Mucosa of descending colon (tissue), 3 donors: ENCODE measurements around the gene CMTM4. TPM values are rescaled to one million over a fixed set of nuclear protein-coding genes. Genes with fewer than 3 reads are reported as not detected.
"Not testable (repeated sequence)": the region's sequence is repeated elsewhere in the genome, so short reads cannot be mapped to it uniquely, and the experiment has no call there.

Experiments
- ATAC-seq: fragments of 200-7000 bp; cut with Tn5 transposase; one replicate; pipeline ENCODE4 v1.9.1; 2020; ENCODE audit warnings: mild to moderate bottlenecking, moderate library complexity
- DNase-seq, 3 donors: peaks; one replicate each; pipeline ENCODE4 v3.0.0-alpha.2; 2020
- H3K36me3 ChIP-seq: fragments of 200-600 bp; one replicate; pipeline ENCODE4 v1.8.0; 2021; ENCODE audit warnings: low read depth, mild to moderate bottlenecking
- H3K4me1 ChIP-seq: fragments of 200-600 bp; one replicate; pipeline ENCODE4 v1.8.0; 2021; ENCODE audit warnings: low read depth, mild to moderate bottlenecking
- H3K4me3 ChIP-seq: fragments of 200-600 bp; one replicate; pipeline ENCODE4 v1.8.0; 2021; ENCODE audit warnings: mild to moderate bottlenecking
- H3K9me3 ChIP-seq: fragments of 200-600 bp; one replicate; pipeline ENCODE4 v1.8.0; 2021; ENCODE audit warnings: mild to moderate bottlenecking
- CTCF ChIP-seq: fragments of 200-600 bp; IDR thresholded peaks from one replicate; pipeline ENCODE4 v1.8.0; 2022; ENCODE audit warnings: antibody characterized with exemption, mild to moderate bottlenecking
- intact Hi-C, 2 donors: fragments of 100-400 bp; cut with DNase I in 1 of 2; cut with micrococcal nuclease in 1 of 2; formaldehyde crosslinking; loops; one replicate each; pipeline versions ENCODE4 v1.11.0 to v1.11.1; 2022; cut with DNase I, micrococcal nuclease
- total RNA-seq, 3 donors: library from RNA; stranded (reverse); fragmentation: NEBNext Ultra II Directional in 2 of 3; extraction: Animal tissue kit (Norgen Biotek cat#: 25700) in 2 of 3; gene quantifications; one replicate each; pipeline versions ENCODE4 v1.2.1 to v1.2.4, GENCODE V29; 2021 to 2023
- donor health status: DM: no; HTN: no; CAD: no; lungs with moderate emphysema.
- donor health status: DM: no; HTN: no; CAD: no.
- donor health status: DM: no; HTN: yes; CAD: no.

Gene CMTM4
- total RNA-seq, 3 donors from 2014 or later, result 91.6 to 208 (median 155) TPM

DNA sequence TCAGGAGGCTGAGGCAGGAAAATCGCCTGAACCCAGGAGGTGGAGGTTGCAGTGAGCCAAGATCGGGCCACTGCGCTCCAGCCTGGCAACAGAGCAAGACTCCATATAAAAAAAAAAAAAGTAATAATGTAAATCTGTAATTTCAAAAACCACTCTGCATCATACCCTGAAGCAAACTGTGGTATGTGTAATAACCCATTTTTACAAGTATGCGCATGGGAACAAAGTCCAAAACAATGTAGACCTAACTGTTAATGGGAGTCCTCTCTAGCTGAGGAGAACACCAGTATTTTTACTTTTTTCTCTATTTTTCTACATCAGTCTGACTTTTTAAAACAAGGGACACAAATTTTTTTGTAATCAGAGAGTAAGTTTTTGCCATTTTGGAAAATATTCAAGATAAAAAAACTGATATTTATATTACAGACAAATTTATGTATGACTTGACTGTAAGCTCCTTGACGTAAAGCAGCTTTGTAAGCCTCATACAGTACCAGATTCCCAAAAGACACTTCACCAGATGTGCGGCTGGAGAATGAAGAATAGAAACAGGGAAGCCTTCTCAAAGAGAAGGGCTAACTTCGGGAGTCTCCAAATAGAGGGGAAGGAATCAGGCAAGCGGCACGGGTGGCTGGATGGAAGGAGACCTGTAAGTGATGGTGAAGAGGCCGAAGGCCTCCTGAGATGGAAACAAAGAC is 25.7 kb downstream of the CMTM4 start:
- DNase-seq (peak in 1 of 3 donors; percentile 33), ATAC-seq (peak; percentile 94)
- Histone ChIP-seq H3K9me3 (no peaks in the 10 kb centered on the region), H3K4me1 (peaks cover 19% of the 10 kb centered on the region), H3K36me3 (no peaks in the 10 kb centered on the region), H3K4me3 (no peak overlapping the region)
- intact Hi-C loops, result no loop called here
- no peak for TF ChIP-seq CTCF

- intact Hi-C loops, result no loop called here
- DNase-seq (no peak), ATAC-seq (no peak)
- Histone ChIP-seq H3K4me3 (no peak overlapping the region), H3K36me3 (no peaks in the 10 kb centered on the region), H3K9me3 (no peaks in the 10 kb centered on the region), H3K4me1 (peaks cover 19% of the 10 kb centered on the region)
- TF ChIP-seq CTCF, result no peak
These were observed 27.6 kb downstream of the CMTM4 start for GRCh38 chr16:66668777-66669444.

- intact Hi-C loops, result no loop called here
These were observed 28.6 kb downstream of the CMTM4 start for GRCh38 chr16:66667944-66668343.

GRCh38 chr16:66662445-66663194 is 33.9 kb downstream of the CMTM4 start:
- H3K4me3 ChIP-seq, result no peak overlapping the region
- no peaks in the 10 kb centered on the region for H3K9me3 ChIP-seq
- peak in 1 of 3 donors; percentile 52 for DNase-seq
- ATAC-seq, result peak; percentile 81
- peaks cover 15% of the 10 kb centered on the region for H3K4me1 ChIP-seq
- H3K36me3 ChIP-seq, result no peaks in the 10 kb centered on the region
- intact Hi-C loops, result no loop called here
- peak; percentile 13 for TF ChIP-seq CTCF

More at GRCh38 chr16:66667944-66668343, 28.6 kb downstream of the CMTM4 start:
- Histone ChIP-seq H3K4me1 (peaks cover 19% of the 10 kb centered on the region), H3K36me3 (no peaks in the 10 kb centered on the region), H3K9me3 (no peaks in the 10 kb centered on the region), H3K4me3 (no peak overlapping the region)
- TF ChIP-seq CTCF, result no peak
- DNase-seq (no peak), ATAC-seq (no peak)

- H3K9me3 ChIP-seq, H3K4me3 ChIP-seq, ATAC-seq, H3K36me3 ChIP-seq, intact Hi-C loops, DNase-seq: not testable (repeated sequence)
- peaks cover 13% of the 10 kb centered on the region for H3K4me1 ChIP-seq
These were observed 34.7 kb downstream of the CMTM4 start for GRCh38 chr16:66661671-66662346.
